HL-60/S4 treated with retinoic acid at 250 ng/mL for 4 days and 3 days (cell line): ENCODE measurements around the gene CAT.
"Not testable (repeated sequence)": the region's sequence is repeated elsewhere in the genome, so short reads cannot be mapped to it uniquely, and the experiment has no call there.

Experiments used
- in situ Hi-C: fragments of 300-500 bp; cut with MboI; formaldehyde crosslinking; loops from 2 replicates; pipeline ENCODE4 v1.7.0; 2022; ENCODE audit warnings: low sequenced_read_pairs

CAT gene

GRCh38 chr11:34424826-34425225 is 13.9 kb upstream of the CAT start:
- in situ Hi-C loops, result not testable (repeated sequence)

DNA sequence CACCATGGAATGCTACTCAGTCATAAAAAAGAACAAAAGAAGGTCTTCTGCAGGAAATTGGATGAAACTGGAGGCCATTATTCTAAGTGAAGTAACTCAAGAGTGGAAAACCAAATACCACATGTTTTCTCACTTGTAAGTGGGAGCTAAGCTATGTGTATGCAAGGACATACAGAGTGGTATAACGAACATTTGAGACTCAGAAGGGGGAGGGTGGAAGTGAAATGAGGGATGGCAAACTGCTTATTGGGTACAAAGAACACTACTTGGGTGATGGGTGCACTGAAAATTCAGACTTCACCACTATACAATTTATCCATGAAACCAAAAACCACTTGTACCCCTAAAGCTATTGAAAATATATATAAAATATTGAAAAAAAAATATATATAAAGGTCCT is 13.4 kb upstream of the CAT start:
- in situ Hi-C loops, result no loop called here

DNA sequence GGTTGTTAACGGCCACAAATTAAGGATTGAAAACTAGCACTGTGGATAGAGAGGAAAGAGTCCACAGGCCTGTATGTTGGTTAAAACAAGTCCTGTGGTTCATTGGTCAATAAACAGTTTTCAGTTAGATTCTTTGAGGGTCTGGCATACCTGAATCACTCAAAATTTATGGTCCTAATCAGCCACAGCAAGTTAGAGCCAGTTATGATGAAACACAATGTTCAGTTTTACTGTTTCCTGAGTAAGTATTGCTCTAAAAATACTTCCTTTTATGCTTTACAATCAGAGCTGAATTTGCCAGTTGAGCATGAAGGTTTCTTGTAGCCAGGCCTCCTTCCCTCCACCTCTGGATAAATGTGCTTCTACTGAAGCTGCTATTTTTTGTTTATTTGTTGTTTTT is 12.9 kb upstream of the CAT start:
- in situ Hi-C loops, result no loop called here

DNA sequence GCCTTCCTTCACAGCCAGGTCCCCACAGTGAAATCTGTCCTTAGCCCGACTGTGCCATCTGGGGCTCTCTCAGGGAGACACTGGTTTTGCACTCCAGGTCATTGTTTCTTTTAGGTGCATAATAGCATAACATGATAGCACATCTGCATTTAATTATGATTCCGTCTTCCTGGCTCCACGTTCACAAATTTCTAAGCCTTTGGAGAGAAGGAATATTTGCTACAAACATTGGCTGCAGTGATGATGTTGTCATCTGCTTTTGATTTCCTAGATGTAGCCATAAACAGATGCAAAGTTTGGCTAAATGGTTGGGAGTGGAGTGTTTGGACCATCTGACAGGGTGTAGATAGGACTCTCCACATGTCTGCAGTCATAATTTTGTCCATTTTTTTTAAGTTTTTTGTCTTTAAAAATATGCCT is 12.0 kb upstream of the CAT start:
- in situ Hi-C loops, result no loop called here

- in situ Hi-C loops, result no loop called here
Measured at GRCh38 chr11:34427186-34427805, 11.4 kb upstream of the CAT start.

- in situ Hi-C loops, result no loop called here
Measured at GRCh38 chr11:34431979-34432378, 6.8 kb upstream of the CAT start.

- in situ Hi-C loops, result no loop called here
Measured at GRCh38 chr11:34432822-34433221, 5.9 kb upstream of the CAT start.

GRCh38 chr11:34433899-34434298 is 4.8 kb upstream of the CAT start:
- in situ Hi-C loops, result no loop called here

- in situ Hi-C loops, result no loop called here
Measured at GRCh38 chr11:34437224-34438125, 1.3 kb upstream of the CAT start.

GRCh38 chr11:34439610-34440198 is 970 bp downstream of the CAT start:
- in situ Hi-C loops, result no loop called here

DNA sequence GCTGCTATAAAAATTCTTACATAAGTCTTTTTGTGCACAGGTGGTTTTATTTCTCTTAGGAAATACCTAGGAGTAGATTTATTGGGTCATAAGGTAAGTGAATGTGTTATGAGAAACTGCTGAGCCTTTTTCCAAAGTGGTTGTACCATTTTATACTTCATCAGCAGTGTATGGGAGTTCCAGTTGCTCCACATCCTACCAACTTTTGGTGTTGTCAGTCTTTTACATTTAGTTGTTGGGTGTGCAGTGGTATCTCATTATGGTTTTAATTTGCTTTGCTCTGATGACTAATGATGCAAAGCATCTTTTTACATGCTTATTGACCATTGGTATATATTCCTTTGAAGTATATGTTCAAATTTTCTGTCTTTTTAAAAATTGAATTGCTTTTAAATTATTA is 3.1 kb downstream of the CAT start:
- in situ Hi-C loops, result no loop called here

GRCh38 chr11:34443136-34443535 is 4.4 kb downstream of the CAT start:
- in situ Hi-C loops, result no loop called here

GRCh38 chr11:34444428-34444827 is 5.7 kb downstream of the CAT start:
- in situ Hi-C loops, result no loop called here

DNA sequence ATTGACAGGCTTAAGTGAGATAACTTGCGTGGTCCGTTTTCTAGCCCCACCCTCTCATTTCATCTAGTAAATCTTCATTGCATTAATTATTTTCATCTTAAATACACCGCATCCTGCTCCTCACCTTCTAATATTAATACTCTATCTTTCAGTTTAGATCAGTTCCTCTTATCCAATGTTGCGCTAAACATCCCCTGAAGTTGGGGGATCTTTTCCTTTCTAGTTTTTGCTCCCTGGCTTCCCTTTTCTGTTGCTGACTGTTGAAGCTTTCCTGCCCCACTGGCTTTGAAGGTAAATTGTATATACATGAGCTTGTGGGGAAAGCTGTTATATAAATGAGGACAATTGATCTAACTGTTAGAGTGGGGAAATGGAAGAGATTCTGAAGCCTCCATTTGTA is 7.2 kb downstream of the CAT start:
- in situ Hi-C loops, result no loop called here

- in situ Hi-C loops, result no loop called here
Measured at GRCh38 chr11:34446386-34446785, 7.7 kb downstream of the CAT start.

- in situ Hi-C loops, result no loop called here
Measured at GRCh38 chr11:34447044-34447443, 8.3 kb downstream of the CAT start.

GRCh38 chr11:34448223-34448994 is 9.7 kb downstream of the CAT start:
- in situ Hi-C loops, result no loop called here

GRCh38 chr11:34449013-34449412 is 10.3 kb downstream of the CAT start:
- in situ Hi-C loops, result no loop called here

DNA sequence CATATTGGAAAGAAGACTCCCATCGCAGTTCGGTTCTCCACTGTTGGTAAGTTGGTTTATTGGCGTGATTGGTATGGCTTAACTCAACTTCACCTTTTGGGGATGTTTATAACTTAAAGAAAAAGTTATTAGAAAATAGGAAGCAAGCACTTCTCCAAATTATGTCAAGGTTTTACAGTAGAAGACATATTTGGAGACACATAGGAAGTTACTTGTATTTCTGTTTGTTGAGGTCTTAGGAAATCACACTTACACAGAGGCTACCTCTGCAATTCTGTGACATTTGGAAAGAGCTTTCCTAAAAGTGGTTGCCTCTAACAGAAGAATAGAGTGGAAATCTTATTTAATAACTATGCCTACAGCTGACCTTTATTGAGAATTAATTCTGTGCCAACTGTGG is 12.3 kb downstream of the CAT start:
- in situ Hi-C loops, result no loop called here

GRCh38 chr11:34454308-34455032 is 15.7 kb downstream of the CAT start:
- in situ Hi-C loops, result no loop called here

GRCh38 chr11:34457607-34458006 is 18.9 kb downstream of the CAT start:
- in situ Hi-C loops, result no loop called here
